Stomach (tissue), 9 donors: Measurements from ENCODE around the gene CHN1. TPM values are rescaled to one million over a fixed set of nuclear protein-coding genes. Genes with fewer than 3 reads are reported as not detected.

Experiments
- DNase-seq, 2 donors: peaks; one replicate each; pipeline versions ENCODE4 v3.0.0 to v3.0.0-alpha.2; 2013 to 2019
- H3K27ac ChIP-seq, 5 donors: fragments of 200-600 bp in 4 of 5; sonication (generic) in 4 of 5; one replicate each; pipeline ENCODE4 v1.5.1; 2013 to 2019; ENCODE audit warnings: mild to moderate bottlenecking in 1 of 5, moderate library complexity in 1 of 5
- H3K27me3 ChIP-seq, 3 donors: fragments of 200-600 bp; sonication (generic); one replicate each; pipeline ENCODE4 v1.5.1; 2017 to 2019; ENCODE audit warnings: mixed run types in 1 of 3
- H3K36me3 ChIP-seq, 4 donors: fragments of 200-600 bp; sonication (generic); 1 replicate in 3 of 4; 2 replicates in 1 of 4; pipeline ENCODE4 v1.5.1; 2016 to 2019
- H3K4me1 ChIP-seq, 4 donors: fragments of 200-600 bp; sonication (generic); one replicate each; pipeline ENCODE4 v1.5.1; 2016 to 2019
- H3K4me3 ChIP-seq, 4 donors: fragments of 200-600 bp; sonication (generic) in 3 of 4; one replicate each; pipeline ENCODE4 v1.5.1; 2016 to 2019; ENCODE audit warnings: mild to moderate bottlenecking in 1 of 4
- H3K9me3 ChIP-seq, 4 donors: fragments of 200-600 bp; sonication (generic); one replicate each; pipeline ENCODE4 v1.5.1; 2016 to 2019
- CTCF ChIP-seq, 7 experiments: fragments of 450-650 bp in 4 of 7; fragments of 200-600 bp in 3 of 7; sonication (generic) in 3 of 7; IDR thresholded peaks; one replicate each; pipeline ENCODE4 v1.5.1; 2016 to 2019; ENCODE audit warnings: antibody characterized with exemption in 7 of 7, control low read depth in 2 of 7, mild to moderate bottlenecking in 1 of 7
- EP300 ChIP-seq: sonication (generic); formaldehyde crosslinking; IDR thresholded peaks from one replicate; pipeline ENCODE4 v1.6.1; 2017; ENCODE audit warnings: antibody characterized with exemption
- POLR2A ChIP-seq, 4 donors: fragments of 450-650 bp; IDR thresholded peaks; one replicate each; pipeline ENCODE4 v1.6.1; 2016; ENCODE audit warnings: antibody characterized with exemption in 4 of 4, control low read depth in 2 of 4, mild to moderate bottlenecking in 1 of 4, moderate library complexity in 1 of 4
- POLR2AphosphoS5 ChIP-seq, 3 donors: sonication (generic); formaldehyde crosslinking; IDR thresholded peaks; one replicate each; pipeline ENCODE4 v1.6.1; 2016; ENCODE audit warnings: antibody characterized with exemption in 3 of 3
- WGBS, 5 donors: extraction: QIAGEN DNeasy Blood & Tissue Kit in 3 of 5; methylation state at CpG; one replicate each; pipeline versions ENCODE4 v1.1.5 to v1.1.7; 2013 to 2018; 5-methylcytosine and 5-hydroxymethylcytosine counted together
- intact Hi-C: fragments of 100-400 bp; cut with DNase I; formaldehyde crosslinking; loops from one replicate; pipeline ENCODE4 v1.15.1; 2023; ENCODE audit warnings: low total_unique reads
- polyA plus RNA-seq, 3 donors: library from polyadenylated mRNA; stranded (reverse); fragments of 200-250 nt; gene quantifications; one replicate each; pipeline ENCODE4 v1.2.3, GENCODE V29; 2013
- total RNA-seq, 5 donors: library from RNA; depleted of rRNA; stranded (reverse); fragments of >200 nt; gene quantifications; one replicate each; pipeline versions ENCODE4 v1.1.0 to v1.2.3, GENCODE V29; 2014 to 2016
- donor health status: healthy with polysubstance abuse.
- donor health status: Bipolar disorder and iron deficiency.
- donor health status: healthy.

Gene CHN1
- total and polyA plus RNA-seq, 8 donors = 2.3 to 50.9 (median 12.2) TPM; not detected in 1

DNA sequence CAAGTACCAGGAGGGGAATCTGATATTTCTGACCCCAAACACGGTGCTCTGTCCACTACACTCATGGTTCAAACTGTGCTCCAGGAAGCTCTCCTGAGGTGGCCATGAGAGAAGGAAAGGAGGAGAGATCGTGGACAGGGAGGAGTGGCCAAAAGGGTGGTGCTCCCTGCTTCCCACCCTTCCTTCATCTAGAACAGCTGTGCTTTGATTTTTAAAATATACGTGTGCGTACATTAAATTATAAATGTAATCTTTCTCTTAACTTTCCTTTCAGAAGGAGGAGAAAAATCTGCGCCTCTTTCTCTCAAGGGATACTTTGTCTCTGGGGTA, 232.7 kb downstream of the CHN1 start:
- intact Hi-C loops = loop anchor here (5.0 kb wide), 1 partner anchor 220 kb away; no protein-coding TSS in a partner anchor
- H3K4me1 ChIP-seq = peaks cover 0 to 17% (median 5%) of the 10 kb centered on the region in 4 donors

GRCh38 chr2:174771631-174772471, 233.3 kb downstream of the CHN1 start:
- peak; percentile 69 to 89 for DNase-seq
- H3K9me3 ChIP-seq = no peaks in the 10 kb centered on the region
- peak overlapping the region in 1 of 4 donors; percentile 9 for H3K4me3 ChIP-seq
- no peaks in the 10 kb centered on the region for H3K36me3 ChIP-seq
- intact Hi-C loops = loop anchor here (5.0 kb wide), 1 partner anchor 220 kb away; no protein-coding TSS in a partner anchor
- peaks cover 0 to 3% (median 0%) of the 10 kb centered on the region in 3 donors for H3K27me3 ChIP-seq
- H3K4me1 ChIP-seq = peaks cover 0 to 14% (median 5%) of the 10 kb centered on the region in 4 donors
- WGBS, 5 donors = 28 to 49% (median 32%) methylated on average over 8 to 14 of the region's 14 CpGs
- TF ChIP-seq POLR2A (IDR thresholded peaks at IDR 0.05) (no peak), CTCF (IDR thresholded peaks at IDR 0.05) (peak in 5 of 7 experiments; percentile 47 to 75 (median 73))
- H3K27ac ChIP-seq = peak overlapping the region in 2 of 5 donors; percentile 25 to 45

More for the DNA sequence above, 232.7 kb downstream of the CHN1 start:
- Histone ChIP-seq H3K9me3 (no peaks in the 10 kb centered on the region), H3K36me3 (no peaks in the 10 kb centered on the region), H3K27ac (peak overlapping the region in 1 of 5 donors; percentile 45), H3K4me3 (no peak overlapping the region), H3K27me3 (no peaks in the 10 kb centered on the region)
- 58 to 71% (median 70%) methylated on average over 5 of the region's 5 CpGs for whole genome bisulfite sequencing, 5 donors
- DNase-seq = no peak
- TF ChIP-seq CTCF (IDR thresholded peaks at IDR 0.05) (no peak), EP300 (no peak), POLR2A (IDR thresholded peaks at IDR 0.05) (no peak), POLR2AphosphoS5 (IDR thresholded peaks at IDR 0.05) (no peak)

DNA sequence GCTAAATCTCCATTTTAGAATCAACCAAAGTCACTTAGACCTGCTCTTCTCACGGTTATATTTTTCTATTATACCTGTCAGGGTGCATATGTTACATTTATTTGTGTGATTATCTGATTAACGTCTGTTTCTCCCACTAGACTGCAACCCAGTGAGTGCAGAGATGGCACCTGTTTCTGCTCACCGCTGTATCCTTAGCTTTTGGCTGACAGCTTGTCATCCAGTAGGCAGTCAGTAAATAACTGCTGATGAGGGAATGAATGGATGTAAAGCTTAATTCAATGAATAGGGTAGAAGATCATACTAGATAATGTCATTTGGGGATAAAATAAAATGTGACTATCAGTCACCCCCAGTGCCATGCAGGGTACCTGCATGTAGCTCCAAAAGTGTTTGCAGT, 234.0 kb downstream of the CHN1 start:
- intact Hi-C loops = loop anchor here (5.0 kb wide), 1 partner anchor 221 kb away; no protein-coding TSS in a partner anchor
- no peak for TF ChIP-seq EP300
- no peak for TF ChIP-seq POLR2A (IDR thresholded peaks at IDR 0.05)
- no peak for TF ChIP-seq CTCF (IDR thresholded peaks at IDR 0.05)
- TF ChIP-seq POLR2AphosphoS5 (IDR thresholded peaks at IDR 0.05) = no peak

GRCh38 chr2:174768557-174768956, 236.6 kb downstream of the CHN1 start:
- H3K4me3 ChIP-seq = no peak overlapping the region
- intact Hi-C loops = no loop called here
- no peak for TF ChIP-seq POLR2A (IDR thresholded peaks at IDR 0.05)
- TF ChIP-seq CTCF (IDR thresholded peaks at IDR 0.05) = no peak
- TF ChIP-seq POLR2AphosphoS5 (IDR thresholded peaks at IDR 0.05) = no peak
- no peak for TF ChIP-seq EP300
- peaks cover 0 to 8% (median 0%) of the 10 kb centered on the region in 3 donors for H3K27me3 ChIP-seq
- no peak for DNase-seq
- peaks cover 0 to 14% (median 5%) of the 10 kb centered on the region in 4 donors for H3K4me1 ChIP-seq
- H3K9me3 ChIP-seq = no peaks in the 10 kb centered on the region
- 77 to 83% (median 79%) methylated on average over 9 of the region's 9 CpGs for WGBS, 5 donors
- no peak overlapping the region for H3K27ac ChIP-seq
- H3K36me3 ChIP-seq = no peaks in the 10 kb centered on the region

More for the DNA sequence above, 234.0 kb downstream of the CHN1 start:
- H3K9me3 ChIP-seq = no peaks in the 10 kb centered on the region
- WGBS, 5 donors = 59 to 71% (median 66%) methylated on average over 3 of the region's 3 CpGs
- DNase-seq = no peak
- no peak overlapping the region for H3K27ac ChIP-seq
- no peaks in the 10 kb centered on the region for H3K36me3 ChIP-seq
- H3K4me3 ChIP-seq = no peak overlapping the region
- peaks cover 0 to 14% (median 5%) of the 10 kb centered on the region in 4 donors for H3K4me1 ChIP-seq
- peaks cover 0 to 4% (median 0%) of the 10 kb centered on the region in 3 donors for H3K27me3 ChIP-seq
